Endothelial cell of umbilical vein (primary cell): ENCODE data around the gene PLEKHG4B. TPM values are rescaled to one million over a fixed set of nuclear protein-coding genes. Genes with fewer than 3 reads are reported as not detected.

Experiments used
- BruUV-seq: library from RNA; stranded (reverse); fragments of 400-500 nt; replicated peaks from 2 replicates; lab custom pipeline; 2021; lab: Mats Ljungman, UMichigan
- CTCF ChIA-PET: fragments of 300-600, 350-600 bp; sonication (Branson Sonifier 250); formaldehyde crosslinking; loops from one replicate; lab custom pipeline; 2021; ENCODE audit warnings: antibody characterized with exemption, inconsistent platforms; lab: Charles Lee
- POLR2A ChIA-PET: fragments of 300-600, 350-600 bp; sonication (Branson Sonifier 250); formaldehyde crosslinking; loops from one replicate; lab custom pipeline; 2021; ENCODE audit warnings: antibody characterized with exemption, inconsistent platforms; lab: Charles Lee
- DNase-seq: peaks from one replicate; pipeline ENCODE4 v3.0.0-alpha.2; 2011; ENCODE audit warnings: low read depth, low spot score
- FAIRE-seq: peaks from 2 replicates; lab custom pipeline; 2011; peaks lifted over from hg19 to GRCh38; lab: Jason Lieb, UNC
- H2AFZ ChIP-seq: 2 replicates; pipeline ENCODE4 v1.6.0; 2012; ENCODE audit warnings: low read depth, low read length, control low read depth, inconsistent platforms
- H3K27ac ChIP-seq: 2 replicates; pipeline ENCODE4 v1.5.1; 2011; ENCODE audit warnings: low read depth, mild to moderate bottlenecking, control low read depth, low read length, moderate library complexity; ENCODE audit not compliant: insufficient read depth
- H3K27me3 ChIP-seq, 2 experiments: 2 replicates each; pipeline versions ENCODE4 v1.6.0 to v1.6.1; 2011; ENCODE audit warnings: low read length in 2 of 2, mixed read lengths in 1 of 2; ENCODE audit not compliant: control insufficient read depth in 2 of 2, insufficient read depth in 2 of 2
- H3K36me3 ChIP-seq, 2 experiments: 2 replicates in 1 of 2; 3 replicates in 1 of 2; pipeline ENCODE4 v1.5.1; 2011; ENCODE audit warnings: low read length in 2 of 2, mild to moderate bottlenecking in 1 of 2, moderate library complexity in 1 of 2; ENCODE audit not compliant: control insufficient read depth in 2 of 2, insufficient read depth in 2 of 2; ENCODE audit errors: extremely low read depth in 1 of 2
- H3K4me1 ChIP-seq: 3 replicates; pipeline ENCODE4 v1.5.1; 2011; ENCODE audit warnings: mild to moderate bottlenecking, low read length; ENCODE audit not compliant: control insufficient read depth, insufficient read depth; ENCODE audit errors: extremely low read depth
- H3K4me2 ChIP-seq: 2 replicates; pipeline ENCODE4 v1.6.1; 2011; ENCODE audit warnings: low read length, control low read depth, mixed read lengths; ENCODE audit not compliant: insufficient read depth
- H3K4me3 ChIP-seq, 3 experiments: fragments of 200-600 bp in 1 of 3; sonication (generic), shearing (Covaris generic) in 1 of 3; replicated peaks in 1 of 3; 2 replicates each; pipeline ENCODE4 v1.5.1; 2011 to 2016; ENCODE audit warnings: control low read depth in 3 of 3, low read length in 3 of 3, mild to moderate bottlenecking in 2 of 3, inconsistent platforms in 1 of 3, low read depth in 1 of 3, moderate library complexity in 1 of 3; ENCODE audit not compliant: insufficient read depth in 1 of 3
- H3K79me2 ChIP-seq: 2 replicates; pipeline ENCODE4 v1.6.0; 2012; ENCODE audit warnings: low read length, inconsistent platforms; ENCODE audit not compliant: control insufficient read depth, insufficient read depth
- H3K9ac ChIP-seq: replicated peaks from 2 replicates; pipeline ENCODE3; 2011; ENCODE audit warnings: low read length, control low read depth; ENCODE audit not compliant: insufficient read depth; ENCODE audit errors: extremely low read depth
- H3K9me1 ChIP-seq: replicated peaks from 3 replicates; pipeline ENCODE4 v1.6.0; 2011; ENCODE audit warnings: mild to moderate bottlenecking, low read length; ENCODE audit not compliant: control insufficient read depth, insufficient read depth; ENCODE audit errors: extremely low read depth
- H3K9me3 ChIP-seq: replicated peaks from 2 replicates; pipeline ENCODE4 v1.5.1; 2012; ENCODE audit warnings: low read length, inconsistent platforms; ENCODE audit not compliant: control insufficient read depth, insufficient read depth
- H4K20me1 ChIP-seq: replicated peaks from 2 replicates; pipeline ENCODE3; 2011; ENCODE audit warnings: mild to moderate bottlenecking, low read length; ENCODE audit not compliant: control insufficient read depth, insufficient read depth; ENCODE audit errors: extremely low read depth
- CTCF ChIP-seq, 2 donors: IDR thresholded peaks; 1 replicate in 1 of 2; 2 replicates in 1 of 2; pipeline ENCODE4 v1.5.1; 2011; ENCODE audit warnings: low read length in 2 of 2, mild to moderate bottlenecking in 2 of 2, moderate library complexity in 2 of 2, control low read depth in 1 of 2, inconsistent platforms in 1 of 2, low read depth in 1 of 2; ENCODE audit not compliant: insufficient read depth in 1 of 2; ENCODE audit errors: extremely low read depth in 1 of 2
- GATA2 ChIP-seq: IDR thresholded peaks from 2 replicates; pipeline ENCODE4 v1.7.0; 2011; ENCODE audit warnings: low read depth, mild to moderate bottlenecking, moderate library complexity, mixed read lengths, low read length; ENCODE audit not compliant: insufficient read length, insufficient read depth
- MAX ChIP-seq: IDR thresholded peaks from 2 replicates; pipeline ENCODE4 v1.6.1; 2011; ENCODE audit not compliant: insufficient read depth, insufficient read length
- dilution Hi-C: fragments of 300-500 bp; cut with MboI; formaldehyde crosslinking; loops from one replicate; pipeline ENCODE4 v1.15.0; 2019; ENCODE audit warnings: low sequenced_read_pairs; ENCODE audit not compliant: extremely low pct_ligation_motif_present
- intact Hi-C: fragments of 100-400 bp; cut with micrococcal nuclease; formaldehyde crosslinking; loops from one replicate; pipeline ENCODE4 v1.10.0; 2022
- polyA plus RNA-seq, 4 experiments: library from polyadenylated mRNA; depleted of rRNA in 3 of 4; stranded (reverse) in 3 of 4; unstranded in 1 of 4; fragments of >200 nt; gene quantifications; 2 replicates each; pipeline versions ENCODE4 v1.2.1 to v1.2.3, GENCODE V29; 2011 to 2012; ENCODE audit warnings: missing spikeins in 1 of 4
- total RNA-seq: library from RNA; stranded (reverse); gene quantifications from 2 replicates; pipeline ENCODE4 v1.2.3, GENCODE V29; 2021

The PLEKHG4B gene
- total and polyA plus RNA-seq, 2 donors (not counting 3 experiments of a cell fraction or from before 2014, with no cell fraction given) = not detected

- no peaks in the 10 kb centered on the region for H3K36me3 ChIP-seq
- no peaks in the 10 kb centered on the region for H3K79me2 ChIP-seq
- FAIRE-seq (no peak), DNase-seq (no peak)
- no peaks in the 10 kb centered on the region for H3K9me3 ChIP-seq
- BruUV-seq = no TSS peak
- POLR2A ChIA-PET = no interaction called here
- no peaks in the 10 kb centered on the region for H4K20me1 ChIP-seq
- H3K9ac ChIP-seq = no peak overlapping the region
- no peak overlapping the region for H3K4me3 ChIP-seq
- no peak overlapping the region for H3K4me2 ChIP-seq
- TF ChIP-seq CTCF (IDR thresholded peaks at IDR 0.05; ENCODE audit: extremely low read depth in 1 of 2, insufficient read depth in 1 of 2, low read depth in 1 of 2, low read length in 2 of 2) = no peak
- dilution Hi-C loops = no loop called here
- H3K27ac ChIP-seq = no peak overlapping the region
- intact Hi-C loops = no loop called here
- no peaks in the 10 kb centered on the region for H3K9me1 ChIP-seq
- CTCF ChIA-PET = no interaction called here
- H3K4me1 ChIP-seq = no peaks in the 10 kb centered on the region
- H2AFZ ChIP-seq = no peak overlapping the region
- peaks cover 3 to 8% of the 10 kb centered on the region in 2 experiments for H3K27me3 ChIP-seq
These were observed 12.9 kb downstream of the PLEKHG4B start for GRCh38 chr5:104778-105296.

- TF ChIP-seq GATA2 (no peak), MAX (no peak)
These were observed 13.6 kb downstream of the PLEKHG4B start for GRCh38 chr5:105504-106070.

More at GRCh38 chr5:105504-106070, 13.6 kb downstream of the PLEKHG4B start:
- FAIRE-seq (no peak), DNase-seq (no peak)
- no peaks in the 10 kb centered on the region for H3K36me3 ChIP-seq
- H3K4me3 ChIP-seq = no peak overlapping the region
- no peaks in the 10 kb centered on the region for H3K9me1 ChIP-seq
- dilution Hi-C loops (no loop called here), intact Hi-C loops (no loop called here)
- no peak overlapping the region for H2AFZ ChIP-seq
- CTCF ChIA-PET = no interaction called here
- H3K4me2 ChIP-seq = no peak overlapping the region
- no peaks in the 10 kb centered on the region for H3K79me2 ChIP-seq
- H3K9ac ChIP-seq = no peak overlapping the region
- H3K9me3 ChIP-seq = no peaks in the 10 kb centered on the region
- H3K27ac ChIP-seq = no peak overlapping the region
- no peaks in the 10 kb centered on the region for H3K4me1 ChIP-seq
- H3K27me3 ChIP-seq = peaks cover 0 to 6% of the 10 kb centered on the region in 2 experiments
- BruUV-seq = no TSS peak
- H4K20me1 ChIP-seq = no peaks in the 10 kb centered on the region
- POLR2A ChIA-PET = no interaction called here
